ENCODE results near the gene RAB4B.

The RAB4B gene

DNA sequence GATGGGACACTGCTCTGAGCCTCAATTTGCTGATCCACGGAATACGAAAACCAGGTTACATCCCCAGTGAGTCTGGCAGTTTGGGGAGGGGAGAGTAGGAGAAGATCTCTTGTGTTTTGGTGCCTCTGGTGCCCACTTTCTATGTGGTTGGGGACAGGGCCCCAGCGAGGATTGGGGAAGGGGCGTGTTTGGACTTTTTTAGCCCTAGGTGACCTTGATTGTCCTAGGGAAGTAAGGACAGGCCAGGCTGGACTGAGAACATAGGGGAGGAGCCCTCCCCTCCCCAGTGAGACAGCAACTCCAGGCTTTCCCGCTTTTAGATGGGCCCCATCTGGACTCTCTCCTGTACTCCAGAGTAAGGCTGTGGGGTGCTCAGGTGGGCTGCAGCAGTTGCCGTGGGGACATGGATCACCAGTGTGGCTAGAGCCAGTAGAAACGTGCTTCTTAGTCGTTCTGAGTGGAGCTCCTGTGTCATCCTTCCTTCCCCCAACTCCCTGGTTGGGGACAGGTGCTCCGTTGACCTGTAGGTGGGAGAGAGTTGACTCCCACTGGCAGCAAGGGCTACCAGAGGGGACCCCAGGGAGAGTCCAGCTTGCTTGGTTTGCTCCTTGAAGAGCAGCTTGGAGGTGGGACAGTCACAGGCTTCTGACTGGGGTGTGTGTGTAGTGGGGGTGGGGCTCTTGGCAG, 25.3 kb downstream of the RAB4B start:
- H3K36me3 ChIP-seq (ENCODE audit: control insufficient read depth, insufficient read depth, low read length): peaks cover 18% of the 10 kb centered on the region
- no peaks in the 10 kb centered on the region for H3K9me3 ChIP-seq (ENCODE audit: control insufficient read depth, low read length)
- DNase-seq: no peak
- H3K4me1 ChIP-seq (ENCODE audit: control insufficient read depth, insufficient read depth, low read length, poor library complexity, severe bottlenecking): peaks cover 85% of the 10 kb centered on the region
- peak overlapping the region; percentile 84 for H3K27ac ChIP-seq (ENCODE audit: insufficient read depth, low read length, poor library complexity, severe bottlenecking)
- no peaks in the 10 kb centered on the region for H3K27me3 ChIP-seq (replicated peaks; ENCODE audit: control insufficient read depth, insufficient read depth, low read length, poor library complexity, severe bottlenecking)
- peak overlapping the region; percentile 26 for H3K4me3 ChIP-seq (ENCODE audit: insufficient read depth, low read depth, low read length, poor library complexity, severe bottlenecking)

DNA sequence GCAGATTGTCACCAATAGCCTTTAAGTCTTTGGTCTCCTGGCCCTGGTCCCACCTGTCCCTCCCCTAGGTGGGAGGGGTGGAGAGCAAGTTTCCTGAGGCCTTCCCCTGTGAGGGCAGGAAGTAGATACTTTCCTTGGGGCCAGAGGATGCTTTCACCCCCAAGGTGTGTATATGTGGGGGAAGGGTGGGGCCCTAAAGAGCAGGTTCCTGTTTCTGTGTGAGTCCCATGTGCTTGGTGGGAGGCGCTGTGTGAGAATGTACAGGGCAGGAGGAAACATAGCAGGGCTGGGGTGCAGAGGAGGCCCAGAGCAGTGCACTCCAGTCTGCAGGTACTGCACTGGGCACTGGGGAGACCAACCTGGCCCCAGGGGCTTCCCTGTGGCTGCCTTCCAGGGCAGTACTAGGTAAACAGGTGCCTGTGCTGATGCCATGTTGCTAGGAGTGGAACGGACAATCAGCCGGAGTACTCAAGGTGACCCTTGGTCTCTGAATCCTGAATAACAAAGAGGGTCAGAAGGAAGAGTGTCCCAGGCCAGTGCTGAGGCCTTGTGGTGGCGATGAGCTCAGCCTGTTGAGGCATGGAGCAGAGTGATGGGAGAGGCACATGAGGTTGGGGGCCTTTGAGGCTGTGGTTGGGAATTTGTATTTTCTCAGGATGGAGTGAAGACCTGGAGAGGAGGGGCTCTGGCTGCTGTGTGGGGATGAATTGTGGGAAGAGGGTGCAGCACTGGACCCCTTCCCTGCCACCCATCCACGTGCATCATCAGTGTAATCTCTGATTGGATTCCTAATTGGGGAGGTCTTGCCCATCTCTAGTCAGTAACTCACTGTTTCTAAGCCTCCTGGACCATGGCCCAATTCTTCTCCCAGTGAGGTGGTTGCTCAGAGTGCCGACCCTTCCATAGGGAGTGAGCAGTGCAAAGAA, 26.1 kb downstream of the RAB4B start:
- Histone ChIP-seq H3K36me3 (ENCODE audit: control insufficient read depth, insufficient read depth, low read length) (peaks cover 25% of the 10 kb centered on the region), H3K4me3 (ENCODE audit: insufficient read depth, low read depth, low read length, poor library complexity, severe bottlenecking) (peak overlapping the region; percentile 26)

DNA sequence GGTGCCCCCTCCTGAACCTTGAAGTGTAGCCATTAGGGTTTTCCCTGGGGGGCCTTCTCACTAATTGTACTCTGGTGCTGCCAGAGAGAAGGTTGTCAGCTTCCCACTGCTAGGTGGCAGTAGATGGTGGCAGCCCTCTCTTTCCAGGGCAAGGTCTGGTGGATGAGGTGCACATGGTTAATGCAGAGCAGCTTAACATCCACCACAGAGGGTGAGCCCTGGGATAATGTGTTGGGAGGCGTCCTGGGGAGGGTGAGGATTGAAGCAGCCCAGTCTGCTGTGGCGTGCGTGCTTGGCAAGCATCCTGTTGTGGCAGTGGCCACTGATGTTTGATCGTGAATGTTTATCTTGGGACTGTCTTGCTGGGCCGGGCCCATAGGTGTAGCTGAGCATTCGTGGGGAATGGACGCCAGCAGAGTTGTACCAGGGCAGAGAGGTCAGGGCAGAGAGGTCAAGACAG, 26.8 kb downstream of the RAB4B start:
- Histone ChIP-seq H3K27me3 (replicated peaks; ENCODE audit: control insufficient read depth, insufficient read depth, low read length, poor library complexity, severe bottlenecking) (no peaks in the 10 kb centered on the region), H3K36me3 (ENCODE audit: control insufficient read depth, insufficient read depth, low read length) (peaks cover 29% of the 10 kb centered on the region), H3K4me3 (ENCODE audit: insufficient read depth, low read depth, low read length, poor library complexity, severe bottlenecking) (no peak overlapping the region), H3K27ac (ENCODE audit: insufficient read depth, low read length, poor library complexity, severe bottlenecking) (peak overlapping the region; percentile 84), H3K4me1 (ENCODE audit: control insufficient read depth, insufficient read depth, low read length, poor library complexity, severe bottlenecking) (peaks cover 91% of the 10 kb centered on the region), H3K9me3 (ENCODE audit: control insufficient read depth, low read length) (no peaks in the 10 kb centered on the region)
- DNase-seq: no peak

More for the DNA sequence above, 26.1 kb downstream of the RAB4B start:
- H3K27me3 ChIP-seq (replicated peaks; ENCODE audit: control insufficient read depth, insufficient read depth, low read length, poor library complexity, severe bottlenecking): no peaks in the 10 kb centered on the region
- peak; percentile 52 to 66 (median 62) for DNase-seq
- H3K27ac ChIP-seq (ENCODE audit: insufficient read depth, low read length, poor library complexity, severe bottlenecking): peak overlapping the region; percentile 84
- peaks cover 89% of the 10 kb centered on the region for H3K4me1 ChIP-seq (ENCODE audit: control insufficient read depth, insufficient read depth, low read length, poor library complexity, severe bottlenecking)
- no peaks in the 10 kb centered on the region for H3K9me3 ChIP-seq (ENCODE audit: control insufficient read depth, low read length)

DNA sequence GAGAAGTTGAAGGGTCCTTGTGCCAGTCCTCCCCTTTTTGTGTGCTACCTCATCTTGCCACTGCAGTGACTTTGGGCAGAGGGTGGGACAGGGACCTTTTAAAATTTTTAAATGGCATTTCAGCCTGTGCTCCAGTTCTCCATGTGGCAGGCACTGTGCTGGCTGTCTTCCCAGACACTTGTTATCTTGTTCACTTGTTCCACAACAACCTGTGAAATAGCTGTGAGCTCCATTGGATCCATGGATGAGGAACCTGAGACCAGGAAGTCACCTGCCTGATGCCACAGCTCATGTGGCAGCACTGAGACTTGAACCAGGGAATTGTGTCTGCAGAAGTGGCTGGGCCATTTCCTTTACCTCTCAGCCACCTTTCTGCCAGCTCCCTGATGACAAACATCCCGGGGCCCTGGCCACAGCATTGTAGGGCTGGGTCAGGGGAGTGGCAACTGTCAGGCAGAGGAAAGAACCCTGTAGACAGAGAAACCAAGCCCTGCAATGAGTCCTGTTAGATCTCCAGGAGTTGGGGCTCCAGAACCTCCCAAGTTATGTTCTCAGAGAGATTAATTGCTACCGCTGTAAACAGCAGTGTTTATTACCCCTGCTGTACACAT, 27.3 kb downstream of the RAB4B start:
- H3K4me3 ChIP-seq (ENCODE audit: insufficient read depth, low read depth, low read length, poor library complexity, severe bottlenecking): no peak overlapping the region
- H3K27me3 ChIP-seq (replicated peaks; ENCODE audit: control insufficient read depth, insufficient read depth, low read length, poor library complexity, severe bottlenecking): no peaks in the 10 kb centered on the region
- no peaks in the 10 kb centered on the region for H3K9me3 ChIP-seq (ENCODE audit: control insufficient read depth, low read length)
- H3K36me3 ChIP-seq (ENCODE audit: control insufficient read depth, insufficient read depth, low read length): peaks cover 29% of the 10 kb centered on the region
- peak overlapping the region; percentile 84 for H3K27ac ChIP-seq (ENCODE audit: insufficient read depth, low read length, poor library complexity, severe bottlenecking)
- DNase-seq: peak; percentile 33 to 43 (median 35)
- H3K4me1 ChIP-seq (ENCODE audit: control insufficient read depth, insufficient read depth, low read length, poor library complexity, severe bottlenecking): peaks cover 91% of the 10 kb centered on the region

DNA sequence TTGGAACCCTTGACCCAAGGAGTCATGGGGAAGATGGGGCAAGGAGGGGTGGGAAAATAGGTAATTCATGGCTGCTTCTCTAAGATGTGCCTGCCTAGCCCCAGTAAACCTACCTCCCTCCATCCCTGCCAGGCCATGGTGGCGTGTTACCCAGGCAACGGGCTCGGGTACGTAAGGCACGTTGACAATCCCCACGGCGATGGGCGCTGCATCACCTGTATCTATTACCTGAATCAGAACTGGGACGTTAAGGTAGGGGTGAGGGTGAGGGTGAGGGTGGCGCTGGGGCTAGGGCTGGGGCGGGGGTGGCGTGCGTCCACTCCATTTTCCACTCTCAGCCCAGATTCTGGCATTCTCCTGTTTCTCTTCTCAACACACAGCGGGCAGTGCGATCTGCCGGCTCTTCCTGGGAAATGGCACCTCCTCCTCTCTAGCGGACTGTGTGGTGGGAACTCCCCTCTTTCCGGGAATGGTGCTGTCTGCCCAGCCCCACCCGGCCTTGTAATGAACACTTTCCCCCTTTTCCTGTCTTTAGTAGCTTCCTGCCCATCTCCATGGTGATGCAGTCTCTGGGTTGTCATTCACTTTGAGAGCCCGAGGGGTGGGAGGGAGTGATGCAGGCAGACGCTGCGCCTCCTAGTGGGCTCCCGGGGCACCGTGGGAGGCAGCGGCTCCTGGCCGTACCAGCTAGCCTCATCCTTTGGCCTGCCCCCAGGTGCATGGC, 28.5 kb downstream of the RAB4B start:
- peak; percentile 71 to 80 (median 75) for DNase-seq
- no peaks in the 10 kb centered on the region for H3K9me3 ChIP-seq (ENCODE audit: control insufficient read depth, low read length)
- peaks cover 87% of the 10 kb centered on the region for H3K4me1 ChIP-seq (ENCODE audit: control insufficient read depth, insufficient read depth, low read length, poor library complexity, severe bottlenecking)
- H3K27me3 ChIP-seq (replicated peaks; ENCODE audit: control insufficient read depth, insufficient read depth, low read length, poor library complexity, severe bottlenecking): no peaks in the 10 kb centered on the region
- peak overlapping the region; percentile 84 for H3K27ac ChIP-seq (ENCODE audit: insufficient read depth, low read length, poor library complexity, severe bottlenecking)
- H3K4me3 ChIP-seq (ENCODE audit: insufficient read depth, low read depth, low read length, poor library complexity, severe bottlenecking): peak overlapping the region; percentile 20
- H3K36me3 ChIP-seq (ENCODE audit: control insufficient read depth, insufficient read depth, low read length): peaks cover 22% of the 10 kb centered on the region

DNA sequence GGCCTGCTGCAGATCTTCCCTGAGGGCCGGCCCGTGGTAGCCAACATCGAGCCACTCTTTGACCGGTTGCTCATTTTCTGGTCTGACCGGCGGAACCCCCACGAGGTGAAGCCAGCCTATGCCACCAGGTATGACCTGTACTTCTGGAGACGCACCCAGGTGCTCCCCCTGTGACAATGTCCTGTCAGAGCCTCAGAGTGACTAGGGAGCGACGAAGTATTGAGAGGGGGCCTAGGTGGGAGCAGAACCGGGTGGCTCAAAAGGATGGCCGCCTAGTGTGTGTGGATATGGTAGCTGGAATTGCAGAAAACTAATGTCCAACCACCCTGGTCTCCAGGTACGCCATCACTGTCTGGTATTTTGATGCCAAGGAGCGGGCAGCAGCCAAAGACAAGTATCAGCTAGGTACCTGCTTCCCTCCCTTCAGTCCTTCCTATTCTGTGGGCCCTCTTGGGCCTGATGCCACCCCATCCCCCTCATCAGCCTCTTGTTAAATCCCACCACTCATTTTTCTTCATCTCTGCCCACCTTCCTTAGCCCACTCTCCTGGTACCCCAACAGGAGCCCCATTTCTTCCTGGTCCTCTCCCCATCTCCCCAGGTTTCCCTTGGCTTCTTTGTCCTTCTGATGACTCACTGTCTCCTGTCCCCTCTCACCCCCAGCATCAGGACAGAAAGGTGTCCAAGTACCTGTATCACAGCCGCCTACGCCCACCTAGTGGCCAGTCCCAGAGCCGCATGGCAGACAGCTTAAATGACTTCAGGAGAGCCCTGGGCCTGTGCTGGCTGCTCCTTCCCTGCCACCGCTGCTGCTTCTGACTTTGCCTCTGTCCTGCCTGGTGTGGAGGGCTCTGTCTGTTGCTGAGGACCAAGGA, 29.3 kb downstream of the RAB4B start:
- no peaks in the 10 kb centered on the region for H3K9me3 ChIP-seq (ENCODE audit: control insufficient read depth, low read length)
- peak overlapping the region; percentile 84 for H3K27ac ChIP-seq (ENCODE audit: insufficient read depth, low read length, poor library complexity, severe bottlenecking)
- peak overlapping the region; percentile 10 for H3K4me3 ChIP-seq (ENCODE audit: insufficient read depth, low read depth, low read length, poor library complexity, severe bottlenecking)
- DNase-seq: no peak
- peaks cover 22% of the 10 kb centered on the region for H3K36me3 ChIP-seq (ENCODE audit: control insufficient read depth, insufficient read depth, low read length)
- no peaks in the 10 kb centered on the region for H3K27me3 ChIP-seq (replicated peaks; ENCODE audit: control insufficient read depth, insufficient read depth, low read length, poor library complexity, severe bottlenecking)
- peaks cover 86% of the 10 kb centered on the region for H3K4me1 ChIP-seq (ENCODE audit: control insufficient read depth, insufficient read depth, low read length, poor library complexity, severe bottlenecking)

DNA sequence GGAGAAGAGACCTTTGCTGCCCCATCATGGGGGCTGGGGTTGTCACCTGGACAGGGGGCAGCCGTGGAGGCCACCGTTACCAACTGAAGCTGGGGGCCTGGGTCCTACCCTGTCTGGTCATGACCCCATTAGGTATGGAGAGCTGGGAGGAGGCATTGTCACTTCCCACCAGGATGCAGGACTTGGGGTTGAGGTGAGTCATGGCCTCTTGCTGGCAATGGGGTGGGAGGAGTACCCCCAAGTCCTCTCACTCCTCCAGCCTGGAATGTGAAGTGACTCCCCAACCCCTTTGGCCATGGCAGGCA, 29.9 kb downstream of the RAB4B start:
- no peaks in the 10 kb centered on the region for H3K27me3 ChIP-seq (replicated peaks; ENCODE audit: control insufficient read depth, insufficient read depth, low read length, poor library complexity, severe bottlenecking)
- H3K4me3 ChIP-seq (ENCODE audit: insufficient read depth, low read depth, low read length, poor library complexity, severe bottlenecking): no peak overlapping the region
- peaks cover 80% of the 10 kb centered on the region for H3K4me1 ChIP-seq (ENCODE audit: control insufficient read depth, insufficient read depth, low read length, poor library complexity, severe bottlenecking)
- peaks cover 22% of the 10 kb centered on the region for H3K36me3 ChIP-seq (ENCODE audit: control insufficient read depth, insufficient read depth, low read length)
- H3K27ac ChIP-seq (ENCODE audit: insufficient read depth, low read length, poor library complexity, severe bottlenecking): peak overlapping the region; percentile 84
- no peak for DNase-seq
- no peaks in the 10 kb centered on the region for H3K9me3 ChIP-seq (ENCODE audit: control insufficient read depth, low read length)

DNA sequence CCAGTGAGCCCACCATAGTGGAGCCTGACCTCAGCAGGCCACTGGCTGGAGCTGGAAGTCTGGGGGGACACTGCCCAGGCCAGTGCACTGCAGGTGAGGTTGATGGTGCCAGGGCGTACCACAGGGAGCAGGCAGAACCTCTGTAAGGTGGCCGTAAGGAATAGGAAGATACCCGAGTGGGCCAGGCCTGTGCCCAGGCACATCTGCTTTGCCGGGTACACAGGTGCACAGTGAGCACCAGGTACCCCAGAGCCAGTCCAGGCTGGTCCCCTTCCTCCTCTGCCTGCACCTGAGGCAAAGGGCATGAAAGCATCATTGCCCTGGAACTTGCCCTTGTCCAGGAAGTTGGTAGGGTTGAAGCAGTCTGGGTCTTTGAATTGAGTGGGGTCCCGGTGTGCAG, 30.4 kb downstream of the RAB4B start:
- Histone ChIP-seq H3K36me3 (ENCODE audit: control insufficient read depth, insufficient read depth, low read length) (peaks cover 22% of the 10 kb centered on the region), H3K27me3 (replicated peaks; ENCODE audit: control insufficient read depth, insufficient read depth, low read length, poor library complexity, severe bottlenecking) (no peaks in the 10 kb centered on the region), H3K27ac (ENCODE audit: insufficient read depth, low read length, poor library complexity, severe bottlenecking) (peak overlapping the region; percentile 84), H3K9me3 (ENCODE audit: control insufficient read depth, low read length) (no peaks in the 10 kb centered on the region), H3K4me3 (ENCODE audit: insufficient read depth, low read depth, low read length, poor library complexity, severe bottlenecking) (no peak overlapping the region), H3K4me1 (ENCODE audit: control insufficient read depth, insufficient read depth, low read length, poor library complexity, severe bottlenecking) (peaks cover 75% of the 10 kb centered on the region)
- DNase-seq: no peak
